Loucy (cell line): ENCODE measurements around the gene ENTPD8.

ENCODE experiments used
- H2AFZ ChIP-seq: fragments of 200-600 bp; sonication (generic); 2 replicates; pipeline ENCODE4 v1.6.0; 2016; ENCODE audit warnings: antibody characterized with exemption, mild to moderate bottlenecking, low read length, moderate library complexity
- H3F3A ChIP-seq: fragments of 200-600 bp; 2 replicates; pipeline ENCODE4 v1.6.0; 2016; ENCODE audit warnings: antibody characterized with exemption, low read depth, mild to moderate bottlenecking
- H3K27me3 ChIP-seq: fragments of 200-600 bp; sonication (generic); 2 replicates; pipeline ENCODE4 v1.6.1; 2014; ENCODE audit warnings: low read length, mild to moderate bottlenecking; ENCODE audit not compliant: insufficient read depth, poor library complexity, severe bottlenecking
- H3K36me3 ChIP-seq: fragments of 200-600 bp; sonication (generic); 2 replicates; pipeline ENCODE4 v1.6.1; 2016; ENCODE audit warnings: low read length; ENCODE audit not compliant: insufficient read depth
- H3K4me1 ChIP-seq: fragments of 200-600 bp; sonication (generic); 2 replicates; pipeline ENCODE4 v1.5.1; 2014; ENCODE audit warnings: low read length, mild to moderate bottlenecking; ENCODE audit not compliant: insufficient read depth, poor library complexity, severe bottlenecking
- H3K4me2 ChIP-seq: fragments of 200-600 bp; sonication (generic); 2 replicates; pipeline ENCODE4 v1.6.0; 2014; ENCODE audit warnings: antibody characterized with exemption, low read length, low read depth, mild to moderate bottlenecking; ENCODE audit not compliant: poor library complexity, severe bottlenecking
- H3K4me3 ChIP-seq: fragments of 200-600 bp; sonication (generic); 2 replicates; pipeline ENCODE4 v1.5.1; 2014; ENCODE audit warnings: low read length, mild to moderate bottlenecking, mixed read lengths; ENCODE audit not compliant: poor library complexity, severe bottlenecking
- H3K79me2 ChIP-seq: fragments of 200-600 bp; sonication (generic); 2 replicates; pipeline ENCODE4 v1.6.1; 2014; ENCODE audit warnings: low read length; ENCODE audit not compliant: insufficient read depth
- H3K9ac ChIP-seq: fragments of 200-600 bp; sonication (generic); 2 replicates; pipeline ENCODE4 v1.6.0; 2014; ENCODE audit warnings: mild to moderate bottlenecking, low read depth, low read length, moderate library complexity; ENCODE audit not compliant: poor library complexity, severe bottlenecking
- H3K9me2 ChIP-seq: fragments of 200-600 bp; sonication (generic); replicated peaks from 2 replicates; pipeline ENCODE4 v1.6.1; 2016; ENCODE audit warnings: low read depth, low read length, mixed read lengths
- H3K9me3 ChIP-seq: fragments of 200-600 bp; sonication (generic); 2 replicates; pipeline ENCODE4 v1.6.1; 2014; ENCODE audit warnings: mild to moderate bottlenecking, antibody characterized with exemption, low read length, low read depth; ENCODE audit not compliant: insufficient read depth
- H4K20me1 ChIP-seq: fragments of 200-600 bp; sonication (generic); 2 replicates; pipeline ENCODE4 v1.6.0; 2014; ENCODE audit warnings: antibody characterized with exemption, low read length, mild to moderate bottlenecking; ENCODE audit not compliant: insufficient read depth, poor library complexity, severe bottlenecking
- EZH2phosphoT487 ChIP-seq: fragments of 200-600 bp; IDR thresholded peaks from 2 replicates; pipeline ENCODE4 v1.6.1; 2018; ENCODE audit warnings: antibody characterized with exemption, mild to moderate bottlenecking, moderate library complexity, borderline replicate concordance

Gene ENTPD8

GRCh38 chr9:137385061-137385655 lies 56.0 kb downstream of the ENTPD8 start:
- Histone ChIP-seq H3K9ac (no peak overlapping the region), H3K9me3 (no peaks in the 10 kb centered on the region; the same call in 1 of the 2 replicates), H3K4me2 (no peak overlapping the region), H3F3A (no peaks in the 10 kb centered on the region), H3K4me3 (no peak overlapping the region), H3K9me2 (no peaks in the 10 kb centered on the region), H3K36me3 (no peaks in the 10 kb centered on the region), H3K79me2 (no peaks in the 10 kb centered on the region), H2AFZ (no peak overlapping the region), H4K20me1 (no peaks in the 10 kb centered on the region), H3K27me3 (no peaks in the 10 kb centered on the region), H3K4me1 (no peaks in the 10 kb centered on the region)
- no peak for TF ChIP-seq EZH2phosphoT487
